Activated T-helper 1 cell treated with anti-CD3 and anti-CD28 coated beads, Interleukin-12 subunit alpha, Interleukin-12 subunit beta, Interleukin-2, Interleukin-4 antibody, amounts not matched to agents 30 ng/mL and 10 ng/mL and 1 ng/mL, durations not matched to agents 14 hours and 24 hours and 36 hours (primary cell): ENCODE data around the gene LPCAT1. TPM values are rescaled to one million over a fixed set of nuclear protein-coding genes. Genes with fewer than 3 reads are reported as not detected.

Experiments used
- DNase-seq: peaks from one replicate; pipeline ENCODE4 v3.0.0; 2021; ENCODE audit warnings: low spot score
- H3K27ac Mint-ChIP-seq: one replicate; pipeline ENCODE4 v1.8.0; 2021; ENCODE audit warnings: mild to moderate bottlenecking, mixed read lengths
- H3K27me3 Mint-ChIP-seq: one replicate; pipeline ENCODE4 v1.8.0; 2022; ENCODE audit warnings: mild to moderate bottlenecking, moderate library complexity, mixed read lengths; ENCODE audit not compliant: insufficient read depth
- H3K36me3 Mint-ChIP-seq: one replicate; pipeline ENCODE4 v1.8.0; 2021; ENCODE audit warnings: low read depth, mixed read lengths
- H3K4me1 Mint-ChIP-seq: one replicate; pipeline ENCODE4 v1.8.0; 2021; ENCODE audit warnings: low read depth, mixed read lengths
- H3K4me3 Mint-ChIP-seq: one replicate; pipeline ENCODE4 v1.8.0; 2021; ENCODE audit warnings: mild to moderate bottlenecking, moderate library complexity, mixed read lengths
- H3K9me3 Mint-ChIP-seq: one replicate; pipeline ENCODE4 v1.8.0; 2021; ENCODE audit warnings: mixed read lengths
- intact Hi-C: fragments of 100-400 bp; cut with micrococcal nuclease; formaldehyde crosslinking; loops from one replicate; pipeline ENCODE4 v1.15.1; 2024
- total RNA-seq: library from RNA; stranded (reverse); gene quantifications from 2 replicates; pipeline ENCODE4 v1.2.3, GENCODE V29; 2022

LPCAT1 gene
- total RNA-seq, 1 donor from 2014 or later, result 103 TPM

DNA sequence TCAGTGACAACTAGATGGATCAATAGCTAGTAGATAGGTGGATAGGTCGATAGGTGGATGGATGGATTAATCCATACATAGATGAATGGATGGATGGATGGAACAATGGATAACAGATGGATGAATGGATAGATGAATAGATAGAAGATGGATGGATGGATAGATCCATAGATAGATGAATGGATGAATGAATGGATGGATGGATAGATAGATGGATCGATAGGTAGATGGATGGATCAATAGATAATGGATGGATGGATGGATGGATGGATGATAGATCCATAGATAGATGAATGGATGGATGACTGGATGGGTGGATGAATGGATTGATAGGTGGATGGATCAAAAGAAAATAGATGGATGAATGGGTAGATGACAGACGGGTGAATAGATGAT, 83.7 kb downstream of the LPCAT1 start:
- intact Hi-C loops, result no loop called here
- no peaks in the 10 kb centered on the region for H3K9me3 Mint-ChIP-seq
- H3K27ac Mint-ChIP-seq, result no peak overlapping the region
- H3K4me3 Mint-ChIP-seq, result no peak overlapping the region
- H3K4me1 Mint-ChIP-seq, result no peaks in the 10 kb centered on the region
- H3K27me3 Mint-ChIP-seq, result peaks cover 15% of the 10 kb centered on the region
- H3K36me3 Mint-ChIP-seq, result no peaks in the 10 kb centered on the region
- no peak for DNase-seq

DNA sequence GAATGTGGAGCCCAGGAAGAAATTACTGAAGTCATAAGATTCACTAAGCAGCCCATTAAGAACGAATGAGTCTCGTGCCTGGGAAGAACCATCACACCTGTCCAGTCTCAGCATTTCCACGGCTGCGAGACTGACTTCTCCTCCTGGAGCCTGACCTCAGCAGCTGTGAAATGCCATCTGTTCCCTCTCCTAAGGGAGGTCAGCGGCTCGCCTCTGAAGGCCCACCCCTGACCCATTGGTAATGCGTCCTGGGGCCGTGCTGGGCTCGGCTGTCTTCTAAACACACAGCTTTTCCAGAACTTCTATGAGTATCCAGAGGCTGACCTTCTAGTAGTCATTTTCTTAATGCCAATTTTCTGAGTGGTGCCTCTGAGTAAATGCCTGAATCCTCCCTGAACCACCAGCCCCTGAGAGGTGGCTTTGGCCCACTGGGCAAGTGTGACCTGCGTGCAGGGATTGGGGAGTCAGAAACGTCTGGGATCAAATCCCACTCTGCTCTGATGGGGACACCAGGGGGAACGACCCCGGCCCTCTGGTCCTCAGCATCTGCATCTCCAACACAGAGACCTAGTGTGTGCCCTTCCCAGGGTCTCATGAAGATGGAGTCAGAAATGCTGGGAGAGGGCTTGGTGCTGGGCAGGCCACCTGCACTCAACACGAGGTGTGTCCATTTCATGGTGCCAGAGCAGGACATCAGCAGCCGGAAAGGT, 84.2 kb downstream of the LPCAT1 start:
- intact Hi-C loops, result no loop called here
- no peaks in the 10 kb centered on the region for H3K36me3 Mint-ChIP-seq
- peaks cover 15% of the 10 kb centered on the region for H3K27me3 Mint-ChIP-seq
- no peaks in the 10 kb centered on the region for H3K4me1 Mint-ChIP-seq
- no peak overlapping the region for H3K4me3 Mint-ChIP-seq
- no peaks in the 10 kb centered on the region for H3K9me3 Mint-ChIP-seq
- no peak for DNase-seq
- H3K27ac Mint-ChIP-seq, result no peak overlapping the region

DNA sequence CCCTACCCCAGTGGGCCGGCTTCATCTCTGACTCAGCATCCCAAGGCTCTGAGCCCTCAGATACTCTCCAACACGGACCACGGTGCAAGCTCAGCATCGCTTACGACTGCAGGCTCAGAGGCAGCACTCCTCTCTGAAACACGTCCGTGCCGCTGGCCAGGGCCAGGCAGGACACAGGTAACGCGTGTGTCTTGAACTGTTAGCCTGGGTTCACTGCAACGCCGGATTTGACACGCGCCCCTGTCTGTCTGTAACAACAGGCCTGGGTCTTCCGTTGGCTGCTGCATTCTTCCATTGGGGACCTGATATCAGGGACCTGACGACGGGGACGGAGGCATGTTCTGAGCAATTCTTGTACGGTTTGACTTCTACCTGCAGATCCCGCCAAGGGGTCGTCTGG, 84.9 kb downstream of the LPCAT1 start:
- Mint-ChIP-seq H3K4me3 (no peak overlapping the region), H3K27me3 (peaks cover 9% of the 10 kb centered on the region), H3K36me3 (no peaks in the 10 kb centered on the region), H3K27ac (no peak overlapping the region), H3K9me3 (peaks cover under 1% of the 10 kb centered on the region), H3K4me1 (no peaks in the 10 kb centered on the region)
- DNase-seq, result no peak
- intact Hi-C loops, result no loop called here

DNA sequence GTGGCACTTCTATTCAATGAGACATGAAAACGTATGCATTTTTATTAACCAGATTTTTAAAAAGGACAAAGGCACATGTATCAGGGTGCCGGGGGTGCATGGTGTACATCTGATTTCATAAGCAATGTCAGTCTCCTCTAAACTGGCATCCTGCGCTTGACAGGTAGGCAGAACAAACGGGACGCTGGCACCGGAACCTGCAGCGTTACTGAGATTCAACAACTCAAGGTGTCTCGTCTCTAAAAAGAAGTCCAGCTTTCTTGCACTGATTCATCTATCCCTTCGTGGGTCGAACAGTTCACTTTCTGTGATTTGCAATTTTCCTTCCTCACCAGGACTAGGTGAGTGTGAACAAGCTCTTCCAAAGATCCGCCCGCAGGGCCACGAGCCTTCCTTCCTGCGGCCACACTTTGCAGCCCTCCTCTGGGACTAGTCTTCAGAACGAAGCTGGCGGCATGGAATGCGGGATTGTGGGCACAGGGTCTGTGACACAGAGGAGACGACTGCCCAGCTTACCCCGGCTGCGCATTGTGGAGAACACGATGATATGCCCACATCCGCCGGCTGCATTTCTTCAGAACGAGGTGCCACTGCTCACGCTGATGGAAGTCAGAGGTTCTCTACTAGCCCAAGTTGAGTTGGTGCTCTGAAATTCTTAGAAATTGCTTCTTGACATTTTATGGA, 85.7 kb downstream of the LPCAT1 start:
- H3K27ac Mint-ChIP-seq, result no peak overlapping the region
- intact Hi-C loops, result no loop called here
- H3K4me1 Mint-ChIP-seq, result no peaks in the 10 kb centered on the region
- DNase-seq, result no peak
- H3K27me3 Mint-ChIP-seq, result peaks cover 3% of the 10 kb centered on the region
- no peak overlapping the region for H3K4me3 Mint-ChIP-seq
- H3K9me3 Mint-ChIP-seq, result peaks cover 7% of the 10 kb centered on the region
- no peaks in the 10 kb centered on the region for H3K36me3 Mint-ChIP-seq

DNA sequence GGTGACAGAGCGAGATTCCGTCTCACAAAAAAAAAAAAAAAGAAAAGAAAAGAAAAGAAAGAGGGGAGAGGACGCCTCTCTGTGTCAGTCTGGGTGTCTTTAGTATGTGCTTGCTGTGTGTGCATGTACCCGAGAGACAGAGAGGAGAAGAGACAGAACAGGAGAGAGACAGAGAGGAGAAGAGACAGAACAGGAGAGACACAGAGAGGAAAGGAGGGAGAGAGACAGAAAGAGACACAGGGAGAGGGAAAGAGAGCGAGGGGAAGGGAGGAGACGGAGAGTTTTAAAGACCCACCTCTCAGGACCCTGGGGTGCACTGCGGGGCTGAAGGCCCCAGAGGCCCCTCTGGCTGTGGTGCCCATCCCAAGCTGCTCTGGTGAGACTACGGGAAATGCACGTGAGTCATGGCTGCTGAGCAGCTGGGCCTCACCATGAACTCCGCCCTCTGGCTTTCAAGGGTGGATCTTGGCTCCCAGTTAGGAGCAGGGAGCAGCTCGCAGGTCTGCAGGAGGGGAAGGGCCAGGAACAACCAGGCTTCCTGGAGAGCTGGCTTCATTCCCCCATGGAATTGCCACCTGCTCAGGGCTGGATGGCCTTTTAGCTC, 86.4 kb downstream of the LPCAT1 start:
- Mint-ChIP-seq H3K9me3 (peaks cover 7% of the 10 kb centered on the region), H3K27me3 (peaks cover 3% of the 10 kb centered on the region), H3K4me3 (no peak overlapping the region), H3K4me1 (no peaks in the 10 kb centered on the region), H3K27ac (no peak overlapping the region), H3K36me3 (no peaks in the 10 kb centered on the region)
- no peak for DNase-seq
- intact Hi-C loops, result no loop called here

DNA sequence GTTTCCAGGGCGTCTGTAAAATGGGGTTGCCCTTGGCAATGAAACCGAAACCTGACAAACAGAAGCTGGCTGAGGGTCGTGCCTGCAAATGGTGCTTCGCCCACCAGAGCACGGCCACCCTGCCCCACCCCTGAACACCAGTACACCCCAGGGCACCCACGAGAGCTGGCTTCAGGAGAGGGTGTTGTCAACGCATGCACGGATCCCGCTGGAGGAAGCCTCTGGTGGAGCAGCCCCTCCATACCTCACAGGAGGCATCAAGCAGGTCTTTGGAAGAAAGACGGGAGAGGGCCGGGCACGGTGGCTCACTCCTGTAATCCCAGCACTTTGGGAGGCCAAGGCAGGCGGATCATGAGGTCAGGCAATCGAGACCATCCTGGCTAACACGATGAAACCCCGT, 87.1 kb downstream of the LPCAT1 start:
- intact Hi-C loops, result no loop called here
- Mint-ChIP-seq H3K27ac (no peak overlapping the region), H3K36me3 (no peaks in the 10 kb centered on the region), H3K4me1 (no peaks in the 10 kb centered on the region), H3K27me3 (peaks cover 3% of the 10 kb centered on the region), H3K9me3 (peaks cover 7% of the 10 kb centered on the region), H3K4me3 (no peak overlapping the region)
- no peak for DNase-seq

DNA sequence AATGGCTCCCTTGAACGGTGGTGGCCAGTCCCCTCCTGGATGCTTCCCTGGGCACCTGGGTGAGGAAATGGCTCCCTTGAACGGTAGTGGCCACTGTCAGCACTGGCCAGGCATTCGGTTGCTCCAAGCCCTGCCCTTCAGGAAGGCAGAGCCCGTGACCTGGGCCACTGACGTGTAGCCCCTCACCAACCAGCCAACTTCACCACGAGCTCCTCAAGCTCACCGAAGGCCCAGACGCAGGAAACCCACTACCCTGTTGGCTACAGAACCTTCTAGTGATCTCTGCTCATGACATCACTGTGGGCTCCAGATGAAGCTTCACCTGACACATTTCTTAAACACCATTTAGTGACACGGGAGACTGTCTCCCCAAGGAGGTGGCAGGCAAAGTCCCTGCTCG, 87.7 kb downstream of the LPCAT1 start:
- DNase-seq, result no peak
- intact Hi-C loops, result no loop called here
- Mint-ChIP-seq H3K9me3 (peaks cover 7% of the 10 kb centered on the region), H3K4me1 (no peaks in the 10 kb centered on the region), H3K4me3 (no peak overlapping the region), H3K27me3 (peaks cover 3% of the 10 kb centered on the region), H3K36me3 (no peaks in the 10 kb centered on the region), H3K27ac (no peak overlapping the region)

DNA sequence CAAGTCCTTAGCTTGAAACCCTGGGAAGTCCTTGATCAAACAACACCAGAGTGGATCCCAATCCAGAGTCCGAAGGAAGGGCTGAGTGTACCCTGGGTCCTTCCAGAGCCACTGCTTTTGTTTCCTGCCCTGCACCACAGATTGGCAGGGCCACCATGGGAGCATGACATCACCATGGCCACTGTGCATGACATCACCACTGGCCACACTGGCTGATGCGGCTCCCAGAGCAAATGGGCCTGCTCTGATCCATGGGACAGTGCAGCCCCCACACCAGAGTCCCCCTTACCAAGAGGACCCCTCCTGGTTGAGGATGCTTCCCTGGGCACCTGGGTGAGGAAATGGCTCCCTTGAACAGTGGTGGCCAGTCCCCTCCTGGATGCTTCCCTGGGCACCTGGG, 88.4 kb downstream of the LPCAT1 start:
- Mint-ChIP-seq H3K4me3 (no peak overlapping the region), H3K36me3 (no peaks in the 10 kb centered on the region), H3K9me3 (peaks cover 12% of the 10 kb centered on the region), H3K27ac (no peak overlapping the region), H3K4me1 (no peaks in the 10 kb centered on the region), H3K27me3 (no peaks in the 10 kb centered on the region)
- no peak for DNase-seq
- intact Hi-C loops, result no loop called here

DNA sequence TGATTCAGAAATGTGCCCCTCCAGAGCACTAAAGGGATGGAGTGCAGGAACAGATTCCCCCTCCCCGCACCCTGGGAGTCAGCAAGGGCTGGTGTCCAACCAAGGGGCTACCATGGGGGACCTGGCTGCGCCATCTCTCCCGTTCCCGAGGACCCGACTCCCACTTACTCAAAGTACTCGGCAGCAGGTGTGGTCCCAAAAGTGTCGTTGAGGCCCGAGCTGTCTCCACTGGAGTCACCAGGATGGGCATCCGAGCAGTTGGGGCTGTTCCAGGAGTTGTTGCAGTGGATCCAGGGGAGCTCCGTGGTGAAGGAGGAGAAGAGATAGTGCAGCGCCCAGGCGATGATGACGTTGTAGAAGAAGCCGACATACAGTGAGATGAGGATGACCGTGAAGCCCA, 91.5 kb downstream of the LPCAT1 start:
- DNase-seq, result no peak
- intact Hi-C loops, result no loop called here
- no peak overlapping the region for H3K27ac Mint-ChIP-seq
- H3K27me3 Mint-ChIP-seq, result no peaks in the 10 kb centered on the region
- peaks cover 35% of the 10 kb centered on the region for H3K9me3 Mint-ChIP-seq
- H3K4me3 Mint-ChIP-seq, result no peak overlapping the region
- H3K36me3 Mint-ChIP-seq, result peaks cover 3% of the 10 kb centered on the region
- no peaks in the 10 kb centered on the region for H3K4me1 Mint-ChIP-seq

DNA sequence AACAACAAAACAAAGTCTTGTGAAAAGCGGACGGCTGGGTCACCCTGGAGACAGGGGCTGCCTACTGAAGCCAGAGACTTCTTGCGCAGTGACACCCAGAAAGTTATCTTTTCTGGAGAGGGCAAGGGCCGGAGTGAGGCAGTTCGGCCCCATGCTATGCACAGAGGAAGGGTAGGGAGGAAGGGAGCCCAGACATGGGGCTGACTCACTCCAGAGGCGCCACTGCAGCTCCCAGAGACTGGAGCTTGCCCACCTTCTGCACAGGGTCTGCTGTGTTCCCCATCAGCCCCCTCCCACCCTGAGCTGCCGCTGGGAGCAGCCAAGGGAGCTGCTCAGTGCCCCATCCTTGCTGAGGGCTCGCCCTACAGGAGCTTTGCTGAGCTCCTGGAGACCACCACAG, 91.9 kb downstream of the LPCAT1 start:
- H3K4me3 Mint-ChIP-seq, result no peak overlapping the region
- no peaks in the 10 kb centered on the region for H3K4me1 Mint-ChIP-seq
- peaks cover 39% of the 10 kb centered on the region for H3K9me3 Mint-ChIP-seq
- peaks cover 5% of the 10 kb centered on the region for H3K36me3 Mint-ChIP-seq
- no peak for DNase-seq
- H3K27me3 Mint-ChIP-seq, result no peaks in the 10 kb centered on the region
- intact Hi-C loops, result no loop called here
- no peak overlapping the region for H3K27ac Mint-ChIP-seq

DNA sequence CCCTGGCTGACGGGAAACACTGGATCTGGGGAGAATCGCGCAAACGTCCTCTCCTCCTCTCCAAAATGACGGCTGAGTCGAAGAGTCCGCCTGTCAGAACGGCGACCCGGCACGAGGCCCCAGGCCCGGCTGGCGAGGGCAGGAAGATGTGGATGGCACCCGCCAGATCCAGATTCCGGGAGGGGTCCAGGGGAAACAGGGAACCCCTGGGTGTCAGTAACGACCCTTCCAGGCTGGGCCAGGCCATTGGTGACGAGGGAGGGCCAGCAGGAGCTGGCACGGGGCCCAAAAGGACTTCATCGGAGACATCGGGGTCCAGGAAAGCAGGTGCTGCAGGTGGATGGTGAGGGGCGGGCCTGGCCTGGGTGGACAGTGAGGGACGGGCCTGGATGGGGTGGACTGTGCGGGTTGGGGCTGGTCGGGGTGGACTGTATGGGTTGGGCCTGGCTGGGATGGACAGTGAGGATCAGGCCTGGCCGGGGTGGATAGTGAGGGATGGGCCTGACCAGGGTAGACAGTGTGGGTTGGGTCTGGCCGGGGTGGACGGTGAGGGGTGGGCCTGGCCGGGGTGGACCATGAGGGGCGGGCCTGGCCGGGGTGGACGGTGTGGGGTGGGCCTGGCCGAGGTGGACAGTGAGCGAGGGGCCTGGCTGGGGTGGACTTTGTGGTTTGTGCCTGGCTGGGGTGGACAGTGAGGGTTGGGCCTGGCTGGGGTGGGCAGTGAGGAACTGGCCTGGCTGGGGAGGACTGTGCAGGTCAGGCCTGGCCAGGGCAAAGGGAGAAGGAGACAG, 92.5 kb downstream of the LPCAT1 start:
- DNase-seq, result no peak

DNA sequence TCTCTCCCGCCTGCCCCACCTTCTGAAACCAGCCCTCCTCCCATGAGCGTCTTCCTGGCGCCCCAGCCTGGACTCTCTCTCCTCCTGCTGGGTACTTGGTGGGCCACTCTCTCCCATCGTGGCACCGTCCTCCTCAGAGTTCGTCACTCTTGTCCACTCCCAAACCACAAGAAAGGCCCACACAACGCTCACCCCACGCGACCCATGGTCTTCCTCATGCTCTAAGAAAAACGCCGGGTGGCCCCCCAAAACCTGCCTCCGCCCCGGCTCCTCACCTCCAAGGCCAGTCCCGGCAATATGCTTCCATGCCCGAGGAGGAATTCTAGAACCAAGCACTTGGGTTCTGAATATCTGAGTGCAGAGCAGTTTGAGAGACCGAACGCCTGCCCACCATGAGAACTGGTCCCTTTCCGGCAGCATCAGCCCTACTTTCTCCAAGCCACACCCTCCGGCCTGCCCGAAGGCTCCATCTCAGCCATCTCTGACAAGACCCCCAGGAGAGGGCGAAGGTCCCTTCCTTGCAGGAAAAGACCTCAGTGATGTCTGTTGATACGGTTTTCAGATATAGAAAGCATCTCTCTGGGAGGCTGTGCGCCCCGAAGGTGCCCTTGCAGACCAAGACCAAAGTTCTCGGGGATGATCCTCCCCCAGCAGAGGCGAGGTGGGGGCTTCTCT, 93.5 kb downstream of the LPCAT1 start:
- Mint-ChIP-seq H3K27me3 (no peaks in the 10 kb centered on the region), H3K36me3 (peaks cover 5% of the 10 kb centered on the region), H3K4me3 (no peak overlapping the region), H3K27ac (no peak overlapping the region), H3K4me1 (no peaks in the 10 kb centered on the region), H3K9me3 (peaks cover 50% of the 10 kb centered on the region)
- intact Hi-C loops, result no loop called here
- no peak for DNase-seq

More for the DNA sequence above, 92.5 kb downstream of the LPCAT1 start:
- Mint-ChIP-seq H3K9me3 (peaks cover 46% of the 10 kb centered on the region), H3K4me1 (no peaks in the 10 kb centered on the region), H3K36me3 (peaks cover 5% of the 10 kb centered on the region), H3K27me3 (no peaks in the 10 kb centered on the region), H3K4me3 (no peak overlapping the region), H3K27ac (no peak overlapping the region)
- intact Hi-C loops, result no loop called here
